ENCODE results near the gene SPN. TPM values are rescaled to one million over a fixed set of nuclear protein-coding genes. Genes with fewer than 3 reads are reported as not detected.
A peak's percentile ranks its signal among the peaks of the same experiment; 100 is the strongest.
"Not testable (repeated sequence)": the region's sequence is repeated elsewhere in the genome, so short reads cannot be mapped to it uniquely, and the experiment has no call there.

Gene SPN
- total and polyA plus RNA-seq, 4 donors, result 0.79 to 3.3 (median 0.92) TPM

DNA sequence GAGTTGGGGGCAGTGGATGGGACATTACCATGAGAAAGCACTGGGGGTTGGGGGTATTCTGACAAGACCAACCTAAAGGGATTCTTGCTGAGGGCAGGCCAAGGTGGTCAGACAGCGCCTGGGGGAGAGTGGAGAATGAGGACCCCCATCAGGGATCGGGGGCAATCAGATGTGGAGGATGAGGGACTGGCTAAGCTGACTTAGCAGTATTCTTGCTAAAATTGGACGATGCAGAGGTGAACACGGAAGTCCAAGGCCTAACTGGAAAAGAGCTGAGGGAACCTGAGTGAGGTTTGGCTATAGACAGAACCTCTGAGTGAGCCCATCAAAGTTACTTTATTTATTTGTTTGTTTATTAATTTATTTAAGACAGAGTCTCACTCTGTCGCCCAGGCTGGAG lies 25.1 kb downstream of the SPN start:
- DNase-seq (ENCODE audit: low read depth in 4 of 6, low spot score in 6 of 6), result no peak
- H3K27ac ChIP-seq (ENCODE audit: low read depth, low read length), result no peak overlapping the region
- H3K36me3 ChIP-seq (ENCODE audit: control insufficient read depth, insufficient read depth, low read length), result peaks cover 7% of the 10 kb centered on the region
- WGBS (ENCODE audit: insufficient coverage), result 90% methylated on average over 5 of the region's 5 CpGs
- H3K9me3 ChIP-seq (ENCODE audit: control insufficient read depth, insufficient read depth, low read length), result no peaks in the 10 kb centered on the region
- no peaks in the 10 kb centered on the region for H3K27me3 ChIP-seq (ENCODE audit: control insufficient read depth, insufficient read depth, low read length)
- H3K4me3 ChIP-seq (ENCODE audit: low read depth, low read length), result no peak overlapping the region
- peaks cover 10% of the 10 kb centered on the region for H3K4me1 ChIP-seq (ENCODE audit: control insufficient read depth, insufficient read depth, low read length)

DNA sequence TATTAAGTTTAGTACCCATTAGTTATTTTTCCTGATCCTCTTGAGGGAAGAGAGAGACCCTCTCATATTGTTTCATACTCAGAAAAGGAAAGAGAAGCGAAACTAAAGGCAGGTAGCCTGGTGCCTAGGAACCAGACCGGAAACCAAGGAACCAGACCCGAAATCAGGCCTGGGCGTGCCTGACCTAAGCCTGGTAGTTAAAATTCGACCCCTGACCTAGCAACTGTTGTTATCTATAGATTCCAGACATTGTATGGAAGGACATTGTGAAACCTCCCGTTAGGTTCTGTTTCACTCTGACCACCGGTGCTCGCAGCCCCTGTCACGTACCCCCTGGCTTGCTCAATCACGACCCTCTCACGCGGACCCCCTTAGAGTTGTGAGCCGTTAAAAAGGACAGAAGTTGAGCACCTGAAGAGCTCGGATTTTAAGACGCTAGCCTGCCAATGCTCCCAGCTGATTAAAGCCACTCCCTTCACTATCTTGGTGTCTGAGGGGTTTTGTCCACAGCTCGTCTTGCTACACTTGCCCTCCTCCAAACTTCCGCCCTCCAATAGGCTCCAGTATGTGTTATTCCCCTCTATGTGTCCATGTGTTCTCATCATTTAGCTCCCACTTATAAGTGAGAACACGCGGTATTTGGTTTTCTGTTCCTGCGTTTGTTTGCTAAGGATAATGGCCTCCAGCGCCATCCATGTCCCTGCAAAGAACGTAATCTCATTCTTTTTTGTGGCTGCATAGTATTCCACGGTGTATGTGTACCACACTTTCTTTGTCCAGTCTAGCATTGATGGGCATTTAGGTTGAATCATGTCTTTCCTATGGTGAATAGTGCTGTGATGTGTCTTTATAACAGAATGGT lies 26.7 kb downstream of the SPN start:
- H3K27ac ChIP-seq (ENCODE audit: low read depth, low read length); H3K36me3 ChIP-seq (ENCODE audit: control insufficient read depth, insufficient read depth, low read length); H3K9me3 ChIP-seq (ENCODE audit: control insufficient read depth, insufficient read depth, low read length); H3K27me3 ChIP-seq (ENCODE audit: control insufficient read depth, insufficient read depth, low read length); DNase-seq (ENCODE audit: low read depth in 4 of 6, low spot score in 6 of 6); H3K4me3 ChIP-seq (ENCODE audit: low read depth, low read length); H3K4me1 ChIP-seq (ENCODE audit: control insufficient read depth, insufficient read depth, low read length): not testable (repeated sequence)
- 97% methylated on average over 11 of the region's 23 CpGs for WGBS (ENCODE audit: insufficient coverage)

DNA sequence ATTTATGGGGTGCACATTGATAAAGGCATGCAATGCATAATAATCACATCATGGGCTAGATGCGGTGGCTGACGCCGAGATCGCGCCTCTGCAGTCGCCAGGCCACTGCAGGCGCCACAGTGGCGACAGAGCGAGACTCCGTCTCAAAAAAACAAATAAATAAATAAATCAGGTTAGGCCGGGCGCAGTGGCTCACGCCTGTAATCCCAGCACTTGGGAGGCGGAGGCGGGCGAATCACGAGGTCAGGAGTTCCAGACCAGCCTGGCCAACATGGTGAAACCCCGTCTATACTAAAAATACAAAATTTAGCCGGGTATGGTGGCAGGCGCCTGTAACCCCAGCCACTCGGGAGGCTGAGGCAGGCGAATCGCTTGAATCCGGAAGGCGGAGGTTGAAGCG lies 29.6 kb downstream of the SPN start:
- H3K27ac ChIP-seq (ENCODE audit: low read depth, low read length); H3K9me3 ChIP-seq (ENCODE audit: control insufficient read depth, insufficient read depth, low read length); H3K27me3 ChIP-seq (ENCODE audit: control insufficient read depth, insufficient read depth, low read length); H3K4me3 ChIP-seq (ENCODE audit: low read depth, low read length); DNase-seq (ENCODE audit: low read depth in 4 of 6, low spot score in 6 of 6); H3K4me1 ChIP-seq (ENCODE audit: control insufficient read depth, insufficient read depth, low read length): not testable (repeated sequence)
- peaks cover 15% of the 10 kb centered on the region for H3K36me3 ChIP-seq (ENCODE audit: control insufficient read depth, insufficient read depth, low read length)
- WGBS (ENCODE audit: insufficient coverage), result 99% methylated on average over 15 of the region's 26 CpGs

DNA sequence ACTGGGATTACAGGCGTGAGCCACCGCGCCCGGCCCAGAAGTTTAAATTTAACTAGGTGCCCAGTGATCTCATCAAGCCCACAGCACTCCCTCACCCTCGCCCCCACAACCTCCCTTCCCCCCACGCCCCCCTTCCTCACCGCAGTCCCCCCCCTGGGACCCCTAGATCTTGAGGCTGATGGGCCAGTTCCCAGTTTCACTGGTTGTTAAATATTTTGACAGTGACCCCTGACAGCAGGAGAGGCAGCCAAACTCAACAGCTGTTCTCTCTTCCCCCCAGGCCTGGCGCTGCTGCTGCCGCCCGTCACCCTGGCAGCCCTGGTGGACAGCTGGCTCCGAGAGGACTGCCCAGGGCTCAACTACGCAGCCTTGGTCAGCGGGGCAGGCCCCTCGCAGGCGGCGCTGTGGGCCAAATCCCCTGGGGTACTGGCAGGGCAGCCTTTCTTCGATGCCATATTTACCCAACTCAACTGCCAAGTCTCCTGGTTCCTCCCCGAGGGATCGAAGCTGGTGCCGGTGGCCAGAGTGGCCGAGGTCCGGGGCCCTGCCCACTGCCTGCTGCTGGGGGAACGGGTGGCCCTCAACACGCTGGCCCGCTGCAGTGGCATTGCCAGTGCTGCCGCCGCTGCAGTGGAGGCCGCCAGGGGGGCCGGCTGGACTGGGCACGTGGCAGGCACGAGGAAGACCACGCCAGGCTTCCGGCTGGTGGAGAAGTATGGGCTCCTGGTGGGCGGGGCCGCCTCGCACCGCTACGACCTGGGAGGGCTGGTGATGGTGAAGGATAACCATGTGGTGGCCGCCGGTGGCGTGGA lies 31.5 kb downstream of the SPN start:
- peaks cover 15% of the 10 kb centered on the region for H3K36me3 ChIP-seq (ENCODE audit: control insufficient read depth, insufficient read depth, low read length)
- H3K9me3 ChIP-seq (ENCODE audit: control insufficient read depth, insufficient read depth, low read length), result no peaks in the 10 kb centered on the region
- no peak overlapping the region for H3K27ac ChIP-seq (ENCODE audit: low read depth, low read length)
- no peaks in the 10 kb centered on the region for H3K27me3 ChIP-seq (ENCODE audit: control insufficient read depth, insufficient read depth, low read length)
- H3K4me1 ChIP-seq (ENCODE audit: control insufficient read depth, insufficient read depth, low read length), result peaks cover 3% of the 10 kb centered on the region
- H3K4me3 ChIP-seq (ENCODE audit: low read depth, low read length), result no peak overlapping the region
- DNase-seq (ENCODE audit: low read depth in 4 of 6, low spot score in 6 of 6), result peak in 2 of 6 donors; percentile 5 to 19
- 56% methylated on average over 25 of the region's 41 CpGs for WGBS (ENCODE audit: insufficient coverage)

DNA sequence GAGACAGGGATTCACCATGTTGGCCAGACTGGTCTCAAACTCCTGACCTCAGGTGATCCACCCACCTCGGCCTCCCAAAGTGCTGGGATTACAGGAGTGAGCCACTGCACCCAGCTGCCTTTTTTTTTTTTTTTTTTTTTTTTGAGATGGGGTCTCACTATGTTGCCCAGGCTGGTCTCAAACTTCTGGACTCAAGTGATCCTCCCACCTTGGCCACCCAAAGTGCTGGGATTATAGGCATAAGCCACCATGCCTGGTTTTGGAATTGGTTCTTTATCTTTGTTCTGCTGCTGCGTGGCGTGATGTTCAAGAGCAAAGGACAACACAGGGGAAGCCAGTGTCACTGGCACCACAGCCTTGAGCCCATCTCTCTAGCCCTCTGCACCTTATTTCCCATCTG lies 32.6 kb downstream of the SPN start:
- DNase-seq (ENCODE audit: low read depth in 4 of 6, low spot score in 6 of 6); H3K9me3 ChIP-seq (ENCODE audit: control insufficient read depth, insufficient read depth, low read length); H3K27ac ChIP-seq (ENCODE audit: low read depth, low read length); H3K4me3 ChIP-seq (ENCODE audit: low read depth, low read length); H3K27me3 ChIP-seq (ENCODE audit: control insufficient read depth, insufficient read depth, low read length); H3K4me1 ChIP-seq (ENCODE audit: control insufficient read depth, insufficient read depth, low read length): not testable (repeated sequence)
- H3K36me3 ChIP-seq (ENCODE audit: control insufficient read depth, insufficient read depth, low read length), result peaks cover 15% of the 10 kb centered on the region
- 95% methylated on average over 2 of the region's 3 CpGs for WGBS (ENCODE audit: insufficient coverage)

DNA sequence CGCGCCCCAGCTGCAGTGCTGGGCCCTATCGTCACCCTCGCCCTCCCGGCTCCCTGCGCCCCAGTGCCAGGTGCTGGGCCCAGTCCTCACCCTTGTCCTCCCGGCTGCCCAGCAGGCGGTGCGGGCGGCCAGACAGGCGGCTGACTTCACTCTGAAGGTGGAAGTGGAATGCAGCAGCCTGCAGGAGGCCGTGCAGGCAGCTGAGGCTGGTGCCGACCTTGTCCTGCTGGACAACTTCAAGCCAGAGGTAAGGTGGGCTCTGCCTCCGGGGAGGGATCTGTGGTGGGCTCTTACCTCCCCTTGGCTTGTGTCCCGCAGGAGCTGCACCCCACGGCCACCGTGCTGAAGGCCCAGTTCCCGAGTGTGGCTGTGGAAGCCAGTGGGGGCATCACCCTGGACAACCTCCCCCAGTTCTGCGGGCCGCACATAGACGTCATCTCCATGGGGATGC lies 33.9 kb downstream of the SPN start:
- H3K4me3 ChIP-seq (ENCODE audit: low read depth, low read length), result no peak overlapping the region
- H3K27ac ChIP-seq (ENCODE audit: low read depth, low read length), result no peak overlapping the region
- no peaks in the 10 kb centered on the region for H3K9me3 ChIP-seq (ENCODE audit: control insufficient read depth, insufficient read depth, low read length)
- H3K36me3 ChIP-seq (ENCODE audit: control insufficient read depth, insufficient read depth, low read length), result peaks cover 15% of the 10 kb centered on the region
- no peaks in the 10 kb centered on the region for H3K27me3 ChIP-seq (ENCODE audit: control insufficient read depth, insufficient read depth, low read length)
- peaks cover 5% of the 10 kb centered on the region for H3K4me1 ChIP-seq (ENCODE audit: control insufficient read depth, insufficient read depth, low read length)
- 91% methylated on average over 20 of the region's 21 CpGs for WGBS (ENCODE audit: insufficient coverage)
- no peak for DNase-seq (ENCODE audit: low read depth in 4 of 6, low spot score in 6 of 6)

DNA sequence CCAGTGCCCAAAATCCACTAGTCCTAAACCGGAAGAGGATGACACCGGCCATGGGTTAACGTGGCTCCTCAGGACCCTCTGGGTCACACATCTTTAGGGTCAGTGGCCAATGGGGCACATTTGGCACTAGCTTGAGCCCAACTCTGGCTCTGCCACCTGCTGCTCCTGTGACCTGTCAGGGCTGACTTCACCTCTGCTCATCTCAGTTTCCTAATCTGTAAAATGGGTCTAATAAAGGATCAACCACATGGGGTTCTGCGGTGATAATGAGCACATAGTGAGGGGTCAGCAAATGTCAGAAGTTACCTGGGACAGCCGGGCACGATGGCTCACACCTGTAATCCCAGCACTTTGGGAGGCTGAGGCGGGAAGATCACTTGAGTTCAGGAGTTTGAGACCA lies 34.3 kb downstream of the SPN start:
- H3K27me3 ChIP-seq (ENCODE audit: control insufficient read depth, insufficient read depth, low read length), result no peaks in the 10 kb centered on the region
- no peaks in the 10 kb centered on the region for H3K9me3 ChIP-seq (ENCODE audit: control insufficient read depth, insufficient read depth, low read length)
- H3K4me1 ChIP-seq (ENCODE audit: control insufficient read depth, insufficient read depth, low read length), result peaks cover 5% of the 10 kb centered on the region
- H3K4me3 ChIP-seq (ENCODE audit: low read depth, low read length), result no peak overlapping the region
- no peak overlapping the region for H3K27ac ChIP-seq (ENCODE audit: low read depth, low read length)
- H3K36me3 ChIP-seq (ENCODE audit: control insufficient read depth, insufficient read depth, low read length), result peaks cover 15% of the 10 kb centered on the region
- WGBS (ENCODE audit: insufficient coverage), result 97% methylated on average over 6 of the region's 7 CpGs
- no peak for DNase-seq (ENCODE audit: low read depth in 4 of 6, low spot score in 6 of 6)

DNA sequence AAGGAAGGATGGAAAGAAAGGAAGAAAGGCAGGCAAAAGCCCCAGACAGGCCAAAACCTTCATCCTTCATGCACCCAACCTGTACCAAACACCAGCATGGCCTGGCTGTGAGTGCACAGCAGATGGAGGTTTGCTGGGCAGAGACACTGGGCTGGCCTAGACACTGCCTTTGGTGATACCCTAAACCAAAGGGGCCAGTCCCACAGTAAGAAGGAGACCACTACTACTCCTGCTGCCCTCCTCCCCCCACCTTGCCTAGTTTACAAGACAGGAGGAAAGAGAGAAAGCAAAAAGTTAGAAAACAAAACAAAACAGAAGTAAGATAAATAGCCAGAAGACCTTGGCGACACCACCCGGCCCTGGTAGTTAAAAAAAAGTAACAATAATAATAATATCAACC lies 35.0 kb downstream of the SPN start:
- H3K4me3 ChIP-seq (ENCODE audit: low read depth, low read length), result no peak overlapping the region
- H3K27ac ChIP-seq (ENCODE audit: low read depth, low read length), result no peak overlapping the region
- WGBS (ENCODE audit: insufficient coverage), result no CpG with 5 or more reads among the region's 2 CpGs
- no peaks in the 10 kb centered on the region for H3K9me3 ChIP-seq (ENCODE audit: control insufficient read depth, insufficient read depth, low read length)
- no peak for DNase-seq (ENCODE audit: low read depth in 4 of 6, low spot score in 6 of 6)
- H3K4me1 ChIP-seq (ENCODE audit: control insufficient read depth, insufficient read depth, low read length), result peaks cover 5% of the 10 kb centered on the region
- H3K27me3 ChIP-seq (ENCODE audit: control insufficient read depth, insufficient read depth, low read length), result no peaks in the 10 kb centered on the region
- peaks cover 15% of the 10 kb centered on the region for H3K36me3 ChIP-seq (ENCODE audit: control insufficient read depth, insufficient read depth, low read length)

DNA sequence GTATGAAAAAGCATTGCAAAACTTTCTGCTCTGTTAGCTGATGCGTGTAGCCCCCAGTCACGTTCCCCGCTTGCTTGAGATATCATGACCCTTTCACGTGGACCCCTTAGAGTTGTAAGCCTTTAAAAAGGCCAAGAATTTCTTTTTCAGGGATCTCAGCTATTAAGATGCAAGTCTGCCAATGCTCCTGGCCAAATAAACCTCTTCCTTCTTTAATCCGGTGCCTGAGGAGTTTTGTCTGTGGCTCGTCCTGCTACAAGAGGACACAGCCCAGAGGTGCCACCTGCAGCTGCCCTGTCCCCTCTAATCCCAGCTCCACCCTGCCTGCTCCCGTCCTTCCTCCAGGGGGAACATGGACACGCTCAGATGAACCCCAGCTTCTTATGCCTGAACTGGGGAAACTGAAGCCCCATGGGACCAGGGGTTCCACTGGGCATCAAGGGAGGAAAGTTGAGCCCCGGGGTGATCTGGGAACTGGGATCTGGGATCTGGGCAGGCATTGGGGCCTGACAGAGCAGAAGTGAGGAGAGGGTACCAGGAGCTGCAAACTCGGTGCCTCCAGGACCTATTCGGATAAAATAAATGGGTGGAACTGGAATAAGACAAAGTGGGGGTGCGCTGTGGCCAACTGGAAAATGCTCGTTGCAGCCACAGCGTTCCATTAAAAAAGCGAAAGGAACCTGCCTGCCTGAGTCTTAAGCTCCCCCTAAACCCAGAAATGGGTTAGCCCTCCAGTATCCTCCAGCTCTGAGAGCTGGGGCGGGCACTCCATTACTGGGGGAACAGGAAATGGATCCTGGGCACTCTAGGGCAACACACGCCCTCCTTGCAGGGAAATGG lies 35.7 kb downstream of the SPN start:
- Histone ChIP-seq H3K4me1 (ENCODE audit: control insufficient read depth, insufficient read depth, low read length) (peaks cover 5% of the 10 kb centered on the region), H3K36me3 (ENCODE audit: control insufficient read depth, insufficient read depth, low read length) (peaks cover 15% of the 10 kb centered on the region), H3K4me3 (ENCODE audit: low read depth, low read length) (no peak overlapping the region), H3K27ac (ENCODE audit: low read depth, low read length) (no peak overlapping the region), H3K9me3 (ENCODE audit: control insufficient read depth, insufficient read depth, low read length) (no peaks in the 10 kb centered on the region), H3K27me3 (ENCODE audit: control insufficient read depth, insufficient read depth, low read length) (no peaks in the 10 kb centered on the region)
- no peak for DNase-seq (ENCODE audit: low read depth in 4 of 6, low spot score in 6 of 6)
- WGBS (ENCODE audit: insufficient coverage), result 86% methylated on average over 16 of the region's 17 CpGs

Data from spinal cord (tissue), 10 donors.